ENCODE data around the gene MACROD2. TPM values are rescaled to one million over a fixed set of nuclear protein-coding genes. Genes with fewer than 3 reads are reported as not detected.

MACROD2 gene
- total RNA-seq, 4 donors from 2014 or later: 8.7 to 17.8 (median 10.8) TPM

DNA sequence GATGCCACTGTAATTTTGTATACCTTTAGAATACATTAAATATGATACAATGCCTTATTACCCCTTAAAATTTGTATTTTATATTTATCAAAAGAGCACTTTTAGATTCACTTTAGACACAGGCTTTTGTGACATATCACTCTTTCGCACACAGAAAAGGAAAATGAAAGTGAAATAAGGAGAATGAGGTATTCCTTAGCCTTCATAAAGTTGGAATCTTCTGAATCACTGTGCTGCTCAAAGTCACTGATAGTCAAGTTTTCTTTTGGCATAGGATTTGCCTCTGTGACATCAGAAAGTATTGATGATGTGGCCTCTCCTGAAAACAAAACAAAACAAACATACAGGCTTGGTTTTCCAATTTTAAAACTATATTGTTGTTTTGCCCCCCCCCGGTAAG is 1480.9 kb downstream of the MACROD2 start:
- H3K9me3 ChIP-seq: no peaks in the 10 kb centered on the region
- no peak for TF ChIP-seq POLR2A (IDR thresholded peaks at IDR 0.05)
- TF ChIP-seq, protein P1, sequence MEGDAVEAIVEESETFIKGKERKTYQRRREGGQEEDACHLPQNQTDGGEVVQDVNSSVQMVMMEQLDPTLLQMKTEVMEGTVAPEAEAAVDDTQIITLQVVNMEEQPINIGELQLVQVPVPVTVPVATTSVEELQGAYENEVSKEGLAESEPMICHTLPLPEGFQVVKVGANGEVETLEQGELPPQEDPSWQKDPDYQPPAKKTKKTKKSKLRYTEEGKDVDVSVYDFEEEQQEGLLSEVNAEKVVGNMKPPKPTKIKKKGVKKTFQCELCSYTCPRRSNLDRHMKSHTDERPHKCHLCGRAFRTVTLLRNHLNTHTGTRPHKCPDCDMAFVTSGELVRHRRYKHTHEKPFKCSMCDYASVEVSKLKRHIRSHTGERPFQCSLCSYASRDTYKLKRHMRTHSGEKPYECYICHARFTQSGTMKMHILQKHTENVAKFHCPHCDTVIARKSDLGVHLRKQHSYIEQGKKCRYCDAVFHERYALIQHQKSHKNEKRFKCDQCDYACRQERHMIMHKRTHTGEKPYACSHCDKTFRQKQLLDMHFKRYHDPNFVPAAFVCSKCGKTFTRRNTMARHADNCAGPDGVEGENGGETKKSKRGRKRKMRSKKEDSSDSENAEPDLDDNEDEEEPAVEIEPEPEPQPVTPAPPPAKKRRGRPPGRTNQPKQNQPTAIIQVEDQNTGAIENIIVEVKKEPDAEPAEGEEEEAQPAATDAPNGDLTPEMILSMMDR (IDR thresholded peaks at IDR 0.05): no peak
- no peak overlapping the region for H3K4me3 ChIP-seq (replicated peaks in 1 of 3)
- DNase-seq: no peak
- H3K27me3 ChIP-seq: no peaks in the 10 kb centered on the region
- no peaks in the 10 kb centered on the region for H3K4me1 ChIP-seq
- H3K36me3 ChIP-seq: no peaks in the 10 kb centered on the region
- 87 to 89% methylated on average over 2 of the region's 2 CpGs for WGBS, 2 donors
- intact Hi-C loops (cut with DNase I): no loop called here
- no peak overlapping the region for H3K27ac ChIP-seq

DNA sequence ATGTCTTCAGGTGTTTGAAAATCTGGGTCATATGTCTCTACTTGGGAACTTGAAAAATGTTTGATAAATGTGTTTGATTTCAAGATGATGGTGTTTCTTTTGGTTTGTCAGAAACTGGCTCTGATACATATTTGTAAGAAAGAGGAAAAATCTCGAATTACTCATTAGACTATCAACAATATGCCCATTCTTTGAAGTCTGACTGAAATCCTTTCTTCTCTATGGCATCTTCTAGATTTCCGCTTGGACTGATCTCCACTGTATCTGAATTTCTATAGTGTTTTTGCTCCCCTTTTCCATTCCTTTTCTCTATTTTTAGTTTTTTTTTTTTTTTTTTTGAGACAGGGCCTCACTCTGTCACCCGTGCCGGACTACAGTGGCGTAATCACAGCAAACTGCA is 1481.5 kb downstream of the MACROD2 start:
- WGBS, 2 donors: 97% methylated on average over 5 of the region's 5 CpGs
- Histone ChIP-seq H3K27me3 (no peaks in the 10 kb centered on the region), H3K27ac (no peak overlapping the region), H3K4me1 (no peaks in the 10 kb centered on the region), H3K9me3 (no peaks in the 10 kb centered on the region), H3K36me3 (no peaks in the 10 kb centered on the region), H3K4me3 (replicated peaks in 1 of 3) (no peak overlapping the region)
- TF ChIP-seq, protein P1 (IDR thresholded peaks at IDR 0.05): no peak
- TF ChIP-seq POLR2A (IDR thresholded peaks at IDR 0.05): no peak
- intact Hi-C loops (cut with DNase I): no loop called here
- DNase-seq: no peak

DNA sequence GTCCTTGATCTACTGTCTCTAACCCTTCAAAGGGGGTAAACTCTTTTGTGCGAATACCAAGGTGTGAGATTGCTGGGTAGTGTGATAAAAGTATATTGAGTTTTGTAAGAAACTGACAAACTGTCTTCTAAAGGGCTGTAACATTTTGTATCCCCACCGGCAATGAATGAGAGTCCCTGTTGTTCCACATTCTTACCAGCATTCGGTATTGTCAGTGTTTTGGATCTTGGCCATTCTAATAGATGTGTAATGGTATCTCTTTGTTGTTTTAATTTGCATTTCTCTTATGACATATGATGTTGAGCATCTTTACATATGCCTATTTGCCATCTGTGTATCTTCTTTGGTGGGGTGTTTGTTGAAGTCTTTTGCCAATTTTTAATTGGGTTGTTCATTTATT is 1487.2 kb downstream of the MACROD2 start:
- no peak overlapping the region for H3K4me3 ChIP-seq (replicated peaks in 1 of 3)
- no peaks in the 10 kb centered on the region for H3K27me3 ChIP-seq
- intact Hi-C loops (cut with DNase I): no loop called here
- H3K9me3 ChIP-seq: no peaks in the 10 kb centered on the region
- H3K4me1 ChIP-seq: no peaks in the 10 kb centered on the region
- 75 to 80% methylated on average over 3 of the region's 3 CpGs for WGBS, 2 donors
- DNase-seq: no peak
- no peaks in the 10 kb centered on the region for H3K36me3 ChIP-seq
- TF ChIP-seq POLR2A (IDR thresholded peaks at IDR 0.05): no peak
- TF ChIP-seq, protein P1 (IDR thresholded peaks at IDR 0.05): no peak
- no peak overlapping the region for H3K27ac ChIP-seq

DNA sequence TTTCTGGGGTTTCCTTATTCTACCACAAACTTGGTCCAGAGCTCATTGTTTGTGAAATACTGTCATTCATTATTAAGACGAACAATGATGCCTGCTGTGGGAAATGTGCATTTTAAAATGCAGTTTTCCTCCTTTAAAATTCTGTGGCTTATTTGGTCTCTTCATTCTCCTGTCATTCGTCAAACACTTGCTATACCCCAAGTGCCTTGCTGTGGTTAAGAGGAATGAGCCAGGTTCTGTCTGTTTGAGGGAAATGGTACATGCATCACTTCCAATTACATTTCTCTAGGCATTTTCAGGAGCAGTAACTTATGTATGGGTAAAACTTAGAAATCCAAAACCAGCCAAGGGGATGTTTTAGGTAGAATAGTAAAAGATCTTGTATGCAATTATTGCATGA is 1490.2 kb downstream of the MACROD2 start:
- H3K9me3 ChIP-seq: no peaks in the 10 kb centered on the region
- WGBS, 2 donors: 62 to 87% methylated on average over 2 of the region's 2 CpGs
- intact Hi-C loops (cut with DNase I): no loop called here
- H3K27me3 ChIP-seq: no peaks in the 10 kb centered on the region
- no peak overlapping the region for H3K4me3 ChIP-seq (replicated peaks in 1 of 3)
- H3K36me3 ChIP-seq: no peaks in the 10 kb centered on the region
- DNase-seq: no peak
- H3K27ac ChIP-seq: no peak overlapping the region
- no peaks in the 10 kb centered on the region for H3K4me1 ChIP-seq
- no peak for TF ChIP-seq POLR2A (IDR thresholded peaks at IDR 0.05)
- TF ChIP-seq, protein P1 (IDR thresholded peaks at IDR 0.05): no peak

DNA sequence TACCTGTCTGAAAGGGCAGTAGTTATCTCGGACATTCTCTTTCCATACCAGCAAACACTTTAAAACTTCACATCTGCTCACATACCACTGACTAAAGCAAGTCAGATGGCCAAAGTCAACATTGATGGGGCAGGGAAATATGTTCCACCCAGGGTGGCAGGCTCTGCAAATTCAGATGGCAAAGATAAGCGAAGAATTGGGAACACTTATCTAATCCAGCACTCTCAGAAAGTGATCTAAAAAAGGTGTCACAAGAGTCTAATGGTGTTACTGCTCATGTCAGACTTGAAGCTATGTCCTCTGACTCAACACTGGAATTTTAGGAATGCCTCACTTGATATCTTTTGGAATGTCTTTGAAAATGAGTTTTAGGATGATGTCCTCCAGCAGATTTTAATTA is 1491.7 kb downstream of the MACROD2 start:
- no peaks in the 10 kb centered on the region for H3K4me1 ChIP-seq
- no peak for DNase-seq
- TF ChIP-seq, protein P1 (IDR thresholded peaks at IDR 0.05): no peak
- TF ChIP-seq POLR2A (IDR thresholded peaks at IDR 0.05): no peak
- intact Hi-C loops (cut with DNase I): no loop called here
- no peak overlapping the region for H3K4me3 ChIP-seq (replicated peaks in 1 of 3)
- 86 to 95% methylated on average over 2 of the region's 2 CpGs for WGBS, 2 donors
- H3K9me3 ChIP-seq: no peaks in the 10 kb centered on the region
- H3K36me3 ChIP-seq: no peaks in the 10 kb centered on the region
- H3K27me3 ChIP-seq: no peaks in the 10 kb centered on the region
- no peak overlapping the region for H3K27ac ChIP-seq
